HG02852 (cell line): ENCODE results near the gene PAQR6.
"Not testable (repeated sequence)": the region's sequence is repeated elsewhere in the genome, so short reads cannot be mapped to it uniquely, and the experiment has no call there.

Experiments
- ATAC-seq: cut with Tn5 transposase; IDR thresholded peaks from one replicate; pipeline ENCODE4 v1.9.1; 2021; ENCODE audit warnings: mild to moderate bottlenecking, moderate library complexity; ENCODE audit not compliant: unreplicated experiment

Gene PAQR6

GRCh38 chr1:156233426-156234127 is 14.3 kb downstream of the PAQR6 start:
- no peak for ATAC-seq

GRCh38 chr1:156232201-156232894 is 15.5 kb downstream of the PAQR6 start:
- no peak for ATAC-seq

GRCh38 chr1:156230473-156230837 is 17.4 kb downstream of the PAQR6 start:
- no peak for ATAC-seq

GRCh38 chr1:156229809-156230472 is 17.9 kb downstream of the PAQR6 start:
- no peak for ATAC-seq

- ATAC-seq = no peak
Measured at GRCh38 chr1:156228501-156228900, 19.4 kb downstream of the PAQR6 start.

GRCh38 chr1:156226782-156227181 is 21.1 kb downstream of the PAQR6 start:
- no peak for ATAC-seq

GRCh38 chr1:156226116-156226538 is 21.7 kb downstream of the PAQR6 start:
- ATAC-seq = peak; percentile 68

GRCh38 chr1:156225677-156226014 is 22.2 kb downstream of the PAQR6 start:
- ATAC-seq = no peak

- no peak for ATAC-seq
Measured at GRCh38 chr1:156221986-156222692, 25.7 kb downstream of the PAQR6 start.

- no peak for ATAC-seq
Measured at GRCh38 chr1:156220226-156220625, 27.6 kb downstream of the PAQR6 start.

- no peak for ATAC-seq
Measured at GRCh38 chr1:156217871-156218270, 30.0 kb downstream of the PAQR6 start.

- not testable (repeated sequence) for ATAC-seq
Measured at GRCh38 chr1:156216361-156217086, 31.3 kb downstream of the PAQR6 start.

- no peak for ATAC-seq
Measured at GRCh38 chr1:156214024-156214748, 33.7 kb downstream of the PAQR6 start.

- no peak for ATAC-seq
Measured at GRCh38 chr1:156213644-156213966, 34.3 kb downstream of the PAQR6 start.

GRCh38 chr1:156212833-156213643 is 34.8 kb downstream of the PAQR6 start, which contains the start of gene PMF1:
Gene PMF1, plus strand, starts transcription at chr1:156213007. Its CDS starts 9 bp downstream, at chr1:156213016.
- ATAC-seq = peak; percentile 89

GRCh38 chr1:156212130-156212529 is 35.7 kb downstream of the PAQR6 start:
- no peak for ATAC-seq

GRCh38 chr1:156211243-156211642 is 36.6 kb downstream of the PAQR6 start:
- no peak for ATAC-seq

GRCh38 chr1:156204686-156205085 is 43.2 kb downstream of the PAQR6 start:
- no peak for ATAC-seq

- ATAC-seq = no peak
Measured at GRCh38 chr1:156203331-156203730, 44.5 kb downstream of the PAQR6 start.
